Ishikawa (cell line): ENCODE results near the gene CLCF1.

ENCODE experiments used
- CEBPB ChIP-seq: IDR thresholded peaks from 2 replicates; pipeline ENCODE4 v1.6.1; 2012
- CREB1 ChIP-seq: IDR thresholded peaks from 2 replicates; pipeline ENCODE4 v1.6.1; 2012; ENCODE audit warnings: low read depth
- EGR1 ChIP-seq: IDR thresholded peaks from 2 replicates; pipeline ENCODE4 v1.6.1; 2012
- EP300 ChIP-seq: IDR thresholded peaks from 2 replicates; pipeline ENCODE4 v1.6.1; 2012; ENCODE audit warnings: borderline replicate concordance
- FOXM1 ChIP-seq: IDR thresholded peaks from 2 replicates; pipeline ENCODE4 v1.6.1; 2012; ENCODE audit warnings: low read depth, borderline replicate concordance
- NFIC ChIP-seq: IDR thresholded peaks from 2 replicates; pipeline ENCODE4 v1.6.1; 2012
- RAD21 ChIP-seq: IDR thresholded peaks from 2 replicates; pipeline ENCODE4 v1.6.1; 2012; ENCODE audit warnings: low read depth
- TAF1 ChIP-seq: IDR thresholded peaks from 2 replicates; pipeline ENCODE4 v1.6.1; 2012; ENCODE audit warnings: low read depth, mild to moderate bottlenecking
- TCF12 ChIP-seq: IDR thresholded peaks from 2 replicates; pipeline ENCODE4 v1.6.1; 2012; ENCODE audit warnings: low read depth
- TEAD4 ChIP-seq: IDR thresholded peaks from 2 replicates; pipeline ENCODE4 v1.6.1; 2012
- YY1 ChIP-seq: IDR thresholded peaks from 2 replicates; pipeline ENCODE4 v1.6.1; 2012; ENCODE audit warnings: low read depth
- ZBTB7A ChIP-seq: IDR thresholded peaks from 2 replicates; pipeline ENCODE4 v1.6.1; 2012; ENCODE audit warnings: low read depth
- TF ChIP-seq, protein P1 (sequence below): IDR thresholded peaks from 2 replicates; pipeline ENCODE4 v1.6.1; 2012; ENCODE audit warnings: low read depth, mild to moderate bottlenecking
- TF ChIP-seq, protein P2 (sequence below): IDR thresholded peaks from 2 replicates; pipeline ENCODE4 v1.6.1; 2012
- TF ChIP-seq, protein P3 (sequence below): IDR thresholded peaks from 2 replicates; pipeline ENCODE4 v1.6.1; 2012

Gene CLCF1

GRCh38 chr11:67398661-67399563 lies 25.5 kb upstream of the CLCF1 start:
- no peak for TF ChIP-seq ZBTB7A
- no peak for TF ChIP-seq TCF12
- TF ChIP-seq, protein P1, sequence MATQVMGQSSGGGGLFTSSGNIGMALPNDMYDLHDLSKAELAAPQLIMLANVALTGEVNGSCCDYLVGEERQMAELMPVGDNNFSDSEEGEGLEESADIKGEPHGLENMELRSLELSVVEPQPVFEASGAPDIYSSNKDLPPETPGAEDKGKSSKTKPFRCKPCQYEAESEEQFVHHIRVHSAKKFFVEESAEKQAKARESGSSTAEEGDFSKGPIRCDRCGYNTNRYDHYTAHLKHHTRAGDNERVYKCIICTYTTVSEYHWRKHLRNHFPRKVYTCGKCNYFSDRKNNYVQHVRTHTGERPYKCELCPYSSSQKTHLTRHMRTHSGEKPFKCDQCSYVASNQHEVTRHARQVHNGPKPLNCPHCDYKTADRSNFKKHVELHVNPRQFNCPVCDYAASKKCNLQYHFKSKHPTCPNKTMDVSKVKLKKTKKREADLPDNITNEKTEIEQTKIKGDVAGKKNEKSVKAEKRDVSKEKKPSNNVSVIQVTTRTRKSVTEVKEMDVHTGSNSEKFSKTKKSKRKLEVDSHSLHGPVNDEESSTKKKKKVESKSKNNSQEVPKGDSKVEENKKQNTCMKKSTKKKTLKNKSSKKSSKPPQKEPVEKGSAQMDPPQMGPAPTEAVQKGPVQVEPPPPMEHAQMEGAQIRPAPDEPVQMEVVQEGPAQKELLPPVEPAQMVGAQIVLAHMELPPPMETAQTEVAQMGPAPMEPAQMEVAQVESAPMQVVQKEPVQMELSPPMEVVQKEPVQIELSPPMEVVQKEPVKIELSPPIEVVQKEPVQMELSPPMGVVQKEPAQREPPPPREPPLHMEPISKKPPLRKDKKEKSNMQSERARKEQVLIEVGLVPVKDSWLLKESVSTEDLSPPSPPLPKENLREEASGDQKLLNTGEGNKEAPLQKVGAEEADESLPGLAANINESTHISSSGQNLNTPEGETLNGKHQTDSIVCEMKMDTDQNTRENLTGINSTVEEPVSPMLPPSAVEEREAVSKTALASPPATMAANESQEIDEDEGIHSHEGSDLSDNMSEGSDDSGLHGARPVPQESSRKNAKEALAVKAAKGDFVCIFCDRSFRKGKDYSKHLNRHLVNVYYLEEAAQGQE, result no peak
- TF ChIP-seq YY1, result no peak

- TF ChIP-seq ZBTB7A (no peak), CREB1 (no peak), EP300 (no peak), TAF1 (no peak), TCF12 (no peak), NFIC (no peak), RAD21 (no peak), FOXM1 (no peak)
Observed at GRCh38 chr11:67397986-67398660, 24.7 kb upstream of the CLCF1 start.

- TF ChIP-seq NFIC (no peak), CREB1 (no peak), RAD21 (no peak), TAF1 (no peak), TCF12 (no peak), TEAD4 (no peak), YY1 (no peak), ZBTB7A (no peak), EGR1 (no peak), FOXM1 (no peak), EP300 (no peak), CEBPB (no peak)
- TF ChIP-seq, protein P1, result no peak
- TF ChIP-seq, protein P2, sequence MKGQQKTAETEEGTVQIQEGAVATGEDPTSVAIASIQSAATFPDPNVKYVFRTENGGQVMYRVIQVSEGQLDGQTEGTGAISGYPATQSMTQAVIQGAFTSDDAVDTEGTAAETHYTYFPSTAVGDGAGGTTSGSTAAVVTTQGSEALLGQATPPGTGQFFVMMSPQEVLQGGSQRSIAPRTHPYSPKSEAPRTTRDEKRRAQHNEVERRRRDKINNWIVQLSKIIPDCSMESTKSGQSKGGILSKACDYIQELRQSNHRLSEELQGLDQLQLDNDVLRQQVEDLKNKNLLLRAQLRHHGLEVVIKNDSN, result no peak
- TF ChIP-seq, protein P3, sequence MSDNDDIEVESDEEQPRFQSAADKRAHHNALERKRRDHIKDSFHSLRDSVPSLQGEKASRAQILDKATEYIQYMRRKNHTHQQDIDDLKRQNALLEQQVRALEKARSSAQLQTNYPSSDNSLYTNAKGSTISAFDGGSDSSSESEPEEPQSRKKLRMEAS, result no peak
Observed at GRCh38 chr11:67397536-67397935, 24.1 kb upstream of the CLCF1 start.

DNA sequence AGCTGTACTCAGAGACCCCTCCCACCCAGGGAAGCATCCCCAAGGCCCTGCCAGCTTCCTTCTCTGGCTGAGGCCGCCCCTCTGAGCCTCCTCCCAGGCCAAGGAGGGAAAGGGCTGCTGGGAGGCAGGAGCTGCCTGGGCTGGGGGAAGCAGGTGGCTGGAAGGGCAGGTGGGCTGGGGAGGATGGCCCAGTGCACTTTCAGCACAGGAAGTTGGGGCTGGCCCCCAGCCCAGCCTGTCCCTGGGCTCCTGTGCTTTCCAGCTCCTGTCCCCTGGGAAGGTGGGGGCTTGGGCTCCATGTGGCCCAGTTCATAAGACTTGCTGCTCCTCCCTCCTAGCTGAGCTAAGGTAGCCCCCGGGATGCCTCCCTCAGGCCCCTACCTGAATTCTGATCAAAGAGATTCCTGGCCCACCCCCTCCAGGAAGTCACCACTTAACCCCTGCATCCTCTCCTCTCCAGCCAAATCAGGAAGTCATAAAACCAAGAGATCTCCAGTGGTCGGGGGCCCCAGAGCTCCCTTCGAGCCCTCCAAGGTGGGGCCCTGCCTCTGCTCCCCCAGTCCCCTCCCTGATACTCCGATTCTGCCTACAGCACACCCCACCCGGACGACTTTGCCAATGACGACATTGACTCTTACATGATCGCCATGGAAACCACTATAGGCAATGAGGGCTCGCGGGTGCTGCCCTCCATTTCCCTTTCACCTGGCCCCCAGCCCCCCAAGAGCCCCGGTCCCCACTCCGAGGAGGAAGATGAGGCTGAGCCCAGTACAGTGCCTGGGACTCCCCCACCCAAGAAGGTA lies 23.4 kb upstream of the CLCF1 start:
- no peak for TF ChIP-seq CREB1
- TF ChIP-seq, protein P3, result no peak
- no peak for TF ChIP-seq YY1
- TF ChIP-seq, protein P2, result no peak
- no peak for TF ChIP-seq ZBTB7A
- no peak for TF ChIP-seq TCF12
- no peak for TF ChIP-seq RAD21
- no peak for TF ChIP-seq TEAD4
- no peak for TF ChIP-seq EP300
- TF ChIP-seq CEBPB, result no peak
- TF ChIP-seq FOXM1, result no peak
- TF ChIP-seq EGR1, result no peak
- TF ChIP-seq NFIC, result no peak
- TF ChIP-seq TAF1, result no peak
- TF ChIP-seq, protein P1, result no peak
